Memory B cell (primary cell): Measurements from ENCODE around the gene HBA2.
"Not testable (repeated sequence)": the region's sequence is repeated elsewhere in the genome, so short reads cannot be mapped to it uniquely, and the experiment has no call there.

ENCODE experiments used
- ATAC-seq: fragments of 150-1000 bp; cut with Tn5 transposase; 2 replicates; pipeline ENCODE4 v1.10.0; 2021; ENCODE audit warnings: low read depth, mild to moderate bottlenecking, moderate library complexity
- DNase-seq, 2 donors: peaks; one replicate each; pipeline ENCODE4 v3.0.0; 2022; ENCODE audit warnings: low spot score in 2 of 2
- H3K27ac Mint-ChIP-seq: one replicate; pipeline ENCODE4 v1.8.0; 2022; ENCODE audit warnings: mild to moderate bottlenecking, moderate library complexity, mixed read lengths
- H3K27me3 Mint-ChIP-seq: one replicate; pipeline ENCODE4 v1.8.0; 2022; ENCODE audit warnings: mixed read lengths
- H3K36me3 Mint-ChIP-seq: one replicate; pipeline ENCODE4 v1.8.0; 2022; ENCODE audit warnings: mild to moderate bottlenecking, mixed read lengths
- H3K4me1 Mint-ChIP-seq: one replicate; pipeline ENCODE4 v1.8.0; 2022; ENCODE audit warnings: mixed read lengths
- H3K4me3 Mint-ChIP-seq: one replicate; pipeline ENCODE4 v1.8.0; 2022; ENCODE audit warnings: mild to moderate bottlenecking, moderate library complexity, mixed read lengths
- H3K9me3 Mint-ChIP-seq: one replicate; pipeline ENCODE4 v1.8.0; 2022; ENCODE audit warnings: mixed read lengths

Gene HBA2

GRCh38 chr16:172374-172941 lies at the start of gene HBA2:
Gene HBA2, plus strand, starts transcription at chr16:172876. Its CDS starts 37 bp downstream, at chr16:172913.
- not testable (repeated sequence) for DNase-seq, H3K27ac Mint-ChIP-seq, H3K9me3 Mint-ChIP-seq, H3K36me3 Mint-ChIP-seq
- Mint-ChIP-seq H3K4me1 (peaks cover 14% of the 10 kb centered on the region), H3K4me3 (peak within 1 kb of the TSS; percentile 46), H3K27me3 (peaks cover 40% of the 10 kb centered on the region)
- peak; percentile 50 for ATAC-seq

GRCh38 chr16:123558-124350 lies 48.9 kb upstream of the HBA2 start:
- not testable (repeated sequence) for H3K4me1 Mint-ChIP-seq, H3K27ac Mint-ChIP-seq, H3K27me3 Mint-ChIP-seq, DNase-seq, H3K36me3 Mint-ChIP-seq, H3K9me3 Mint-ChIP-seq, ATAC-seq, H3K4me3 Mint-ChIP-seq

- H3K4me3 Mint-ChIP-seq: no peak overlapping the region
- H3K4me1 Mint-ChIP-seq: peaks cover 3% of the 10 kb centered on the region
- H3K27me3 Mint-ChIP-seq: no peaks in the 10 kb centered on the region
- ATAC-seq (no peak), DNase-seq (no peak)
- H3K27ac Mint-ChIP-seq: no peak overlapping the region
- H3K9me3 Mint-ChIP-seq: no peaks in the 10 kb centered on the region
- peaks cover 1% of the 10 kb centered on the region for H3K36me3 Mint-ChIP-seq
Observed at GRCh38 chr16:125011-125410, 47.7 kb upstream of the HBA2 start.

GRCh38 chr16:129075-129474 lies 43.6 kb upstream of the HBA2 start:
- no peak for ATAC-seq
- no peak overlapping the region for H3K4me3 Mint-ChIP-seq
- peaks cover 5% of the 10 kb centered on the region for H3K4me1 Mint-ChIP-seq
- no peak overlapping the region for H3K27ac Mint-ChIP-seq
- peaks cover 5% of the 10 kb centered on the region for H3K36me3 Mint-ChIP-seq
- no peaks in the 10 kb centered on the region for H3K27me3 Mint-ChIP-seq
- H3K9me3 Mint-ChIP-seq: no peaks in the 10 kb centered on the region
- DNase-seq: no peak

GRCh38 chr16:130533-131173 lies 42.0 kb upstream of the HBA2 start:
- H3K36me3 Mint-ChIP-seq: peaks cover 3% of the 10 kb centered on the region
- no peaks in the 10 kb centered on the region for H3K27me3 Mint-ChIP-seq
- no peak for ATAC-seq

GRCh38 chr16:132120-132519 lies 40.6 kb upstream of the HBA2 start:
- peaks cover 16% of the 10 kb centered on the region for H3K4me1 Mint-ChIP-seq
- H3K27ac Mint-ChIP-seq: no peak overlapping the region
- no peak overlapping the region for H3K4me3 Mint-ChIP-seq
- peaks cover 6% of the 10 kb centered on the region for H3K36me3 Mint-ChIP-seq
- no peaks in the 10 kb centered on the region for H3K9me3 Mint-ChIP-seq
- no peaks in the 10 kb centered on the region for H3K27me3 Mint-ChIP-seq
- no peak for ATAC-seq
- DNase-seq: no peak

More at GRCh38 chr16:130533-131173, 42.0 kb upstream of the HBA2 start:
- Mint-ChIP-seq H3K4me1 (peaks cover 13% of the 10 kb centered on the region), H3K9me3 (no peaks in the 10 kb centered on the region), H3K27ac (no peak overlapping the region), H3K4me3 (no peak overlapping the region)
- no peak for DNase-seq

GRCh38 chr16:133716-134115 lies 39.0 kb upstream of the HBA2 start:
- Mint-ChIP-seq H3K36me3 (peaks cover 6% of the 10 kb centered on the region), H3K4me1 (peaks cover 16% of the 10 kb centered on the region), H3K4me3 (no peak overlapping the region), H3K9me3 (no peaks in the 10 kb centered on the region), H3K27me3 (no peaks in the 10 kb centered on the region), H3K27ac (no peak overlapping the region)
- ATAC-seq (no peak), DNase-seq (no peak)

- Mint-ChIP-seq H3K4me3 (peak overlapping the region; percentile 80), H3K27me3 (no peaks in the 10 kb centered on the region), H3K36me3 (peaks cover 2% of the 10 kb centered on the region), H3K4me1 (peaks cover 13% of the 10 kb centered on the region), H3K9me3 (no peaks in the 10 kb centered on the region), H3K27ac (peak overlapping the region; percentile 95)
- peak in 1 of 2 donors; percentile 41 for DNase-seq
- ATAC-seq: no peak
Observed at GRCh38 chr16:138049-138417, 34.6 kb upstream of the HBA2 start.

- Mint-ChIP-seq H3K27ac (no peak overlapping the region), H3K9me3 (no peaks in the 10 kb centered on the region), H3K4me1 (peaks cover 4% of the 10 kb centered on the region), H3K27me3 (peaks cover 11% of the 10 kb centered on the region), H3K4me3 (no peak overlapping the region), H3K36me3 (peaks cover 2% of the 10 kb centered on the region)
- ATAC-seq (no peak), DNase-seq (no peak)
Observed at GRCh38 chr16:140175-140857, 32.4 kb upstream of the HBA2 start.

GRCh38 chr16:142405-142967 lies 30.2 kb upstream of the HBA2 start:
- peaks cover 11% of the 10 kb centered on the region for H3K27me3 Mint-ChIP-seq
- no peaks in the 10 kb centered on the region for H3K36me3 Mint-ChIP-seq
- no peak overlapping the region for H3K4me3 Mint-ChIP-seq
- H3K27ac Mint-ChIP-seq: no peak overlapping the region
- ATAC-seq (no peak), DNase-seq (no peak)
- H3K9me3 Mint-ChIP-seq: no peaks in the 10 kb centered on the region
- H3K4me1 Mint-ChIP-seq: no peaks in the 10 kb centered on the region

GRCh38 chr16:143047-143446 lies 29.6 kb upstream of the HBA2 start:
- no peak overlapping the region for H3K4me3 Mint-ChIP-seq

GRCh38 chr16:143456-143855 lies 29.2 kb upstream of the HBA2 start:
- Mint-ChIP-seq H3K4me1 (no peaks in the 10 kb centered on the region), H3K27me3 (peaks cover 11% of the 10 kb centered on the region), H3K36me3 (no peaks in the 10 kb centered on the region), H3K4me3 (no peak overlapping the region), H3K27ac (no peak overlapping the region), H3K9me3 (no peaks in the 10 kb centered on the region)
- ATAC-seq (no peak), DNase-seq (no peak)

More at GRCh38 chr16:143047-143446, 29.6 kb upstream of the HBA2 start:
- Mint-ChIP-seq H3K27me3 (peaks cover 11% of the 10 kb centered on the region), H3K27ac (no peak overlapping the region), H3K4me1 (no peaks in the 10 kb centered on the region), H3K36me3 (no peaks in the 10 kb centered on the region), H3K9me3 (no peaks in the 10 kb centered on the region)
- no peak for DNase-seq
- no peak for ATAC-seq

- H3K4me1 Mint-ChIP-seq: no peaks in the 10 kb centered on the region
- H3K27ac Mint-ChIP-seq: no peak overlapping the region
- H3K4me3 Mint-ChIP-seq: no peak overlapping the region
- H3K27me3 Mint-ChIP-seq: peaks cover 15% of the 10 kb centered on the region
- ATAC-seq (no peak), DNase-seq (no peak)
- H3K36me3 Mint-ChIP-seq: no peaks in the 10 kb centered on the region
- no peaks in the 10 kb centered on the region for H3K9me3 Mint-ChIP-seq
Observed at GRCh38 chr16:144797-145252, 27.9 kb upstream of the HBA2 start.

- DNase-seq (no peak), ATAC-seq (no peak)
- Mint-ChIP-seq H3K27ac (no peak overlapping the region), H3K9me3 (no peaks in the 10 kb centered on the region), H3K4me3 (no peak overlapping the region), H3K27me3 (peaks cover 15% of the 10 kb centered on the region), H3K4me1 (no peaks in the 10 kb centered on the region), H3K36me3 (no peaks in the 10 kb centered on the region)
Observed at GRCh38 chr16:146646-147045, 26.0 kb upstream of the HBA2 start.
